Activated T-cell treated with anti-CD3 and anti-CD28 coated beads, Interleukin-2, amount 50 U/mL, for 72 hours (primary cell): ENCODE data around the gene SLC30A9. TPM values are rescaled to one million over a fixed set of nuclear protein-coding genes. Genes with fewer than 3 reads are reported as not detected.

Experiments used
- ATAC-seq, 2 donors: fragments of 150-1000 bp; cut with Tn5 transposase; replicated peaks in 1 of 2; 2 replicates each; pipeline ENCODE4 v1.10.0; 2021; ENCODE audit warnings: moderate library complexity in 2 of 2, mild to moderate bottlenecking in 1 of 2
- DNase-seq, 2 donors: peaks; one replicate each; pipeline ENCODE4 v3.0.0; 2021 to 2022; ENCODE audit warnings: mixed read lengths in 1 of 2
- H3K27ac Mint-ChIP-seq: one replicate; pipeline ENCODE4 v1.8.0; 2022; ENCODE audit warnings: mild to moderate bottlenecking, moderate library complexity, mixed read lengths
- H3K27me3 Mint-ChIP-seq: one replicate; pipeline ENCODE4 v1.8.0; 2022; ENCODE audit warnings: low read depth, mixed read lengths
- H3K36me3 Mint-ChIP-seq, 2 donors: one replicate each; pipeline ENCODE4 v1.8.0; 2022; ENCODE audit warnings: mixed read lengths in 2 of 2, mild to moderate bottlenecking in 1 of 2; ENCODE audit not compliant: insufficient read depth in 2 of 2
- H3K4me1 Mint-ChIP-seq: one replicate; pipeline ENCODE4 v1.8.0; 2022; ENCODE audit warnings: low read depth, mixed read lengths
- H3K4me3 Mint-ChIP-seq, 2 donors: one replicate each; pipeline ENCODE4 v1.8.0; 2022; ENCODE audit warnings: mild to moderate bottlenecking in 2 of 2, mixed read lengths in 2 of 2, moderate library complexity in 2 of 2
- H3K9me3 Mint-ChIP-seq, 2 donors: one replicate each; pipeline ENCODE4 v1.8.0; 2022; ENCODE audit warnings: mixed read lengths in 2 of 2
- total RNA-seq, 2 donors: library from RNA; stranded (reverse); gene quantifications; one replicate each; pipeline ENCODE4 v1.2.3, GENCODE V29; 2022

SLC30A9 gene
- total RNA-seq, 2 donors from 2014 or later = 45.5 to 47.8 TPM

DNA sequence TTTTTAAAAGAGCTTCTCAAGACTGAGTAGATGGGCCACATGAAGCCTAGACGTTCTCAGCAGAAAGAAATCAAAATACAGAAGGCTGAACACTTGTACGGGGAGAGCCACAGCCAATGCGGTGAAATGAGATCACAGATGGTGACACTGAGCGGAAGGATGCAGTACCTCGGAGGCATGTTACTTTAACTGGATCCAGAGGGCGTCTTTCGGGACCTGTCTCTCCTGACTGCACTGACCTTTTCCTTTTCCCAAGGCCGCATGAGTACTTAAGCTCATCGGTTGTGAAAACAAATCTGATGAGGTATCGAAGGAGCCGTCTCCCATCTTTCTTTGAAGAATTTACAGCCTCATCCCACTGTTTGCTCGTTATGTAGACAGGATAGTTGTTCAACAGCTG lies 129.6 kb downstream of the SLC30A9 start:
- no peaks in the 10 kb centered on the region for H3K9me3 Mint-ChIP-seq
- H3K27ac Mint-ChIP-seq = no peak overlapping the region
- no peak overlapping the region for H3K4me3 Mint-ChIP-seq
- H3K27me3 Mint-ChIP-seq = peaks cover 23% of the 10 kb centered on the region
- no peaks in the 10 kb centered on the region for H3K4me1 Mint-ChIP-seq
- no peak for DNase-seq
- H3K36me3 Mint-ChIP-seq = no peaks in the 10 kb centered on the region
- ATAC-seq = no peak

DNA sequence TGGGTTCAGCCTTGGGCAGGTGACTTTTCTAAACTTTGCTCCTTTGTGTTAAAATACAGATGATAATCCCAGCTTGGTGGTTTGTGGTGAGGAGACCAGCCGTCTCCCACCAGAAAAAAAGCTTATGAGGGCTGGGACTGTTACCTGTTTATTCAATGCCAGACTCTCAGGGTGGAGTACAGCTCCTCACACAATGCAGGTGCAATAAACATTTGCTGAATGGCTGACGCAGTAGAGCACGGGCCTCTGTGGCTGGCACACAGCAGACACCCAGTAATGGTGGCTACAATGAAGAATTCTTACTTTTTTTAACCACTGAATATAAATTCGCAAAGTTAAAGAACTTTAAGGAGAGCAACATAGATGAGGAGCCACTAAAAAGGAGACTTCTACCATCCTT lies 131.9 kb downstream of the SLC30A9 start:
- ATAC-seq = no peak
- no peak for DNase-seq
- peaks cover 19% of the 10 kb centered on the region for H3K27me3 Mint-ChIP-seq
- no peaks in the 10 kb centered on the region for H3K9me3 Mint-ChIP-seq
- H3K4me1 Mint-ChIP-seq = no peaks in the 10 kb centered on the region
- H3K27ac Mint-ChIP-seq = no peak overlapping the region
- no peak overlapping the region for H3K4me3 Mint-ChIP-seq
- no peaks in the 10 kb centered on the region for H3K36me3 Mint-ChIP-seq

DNA sequence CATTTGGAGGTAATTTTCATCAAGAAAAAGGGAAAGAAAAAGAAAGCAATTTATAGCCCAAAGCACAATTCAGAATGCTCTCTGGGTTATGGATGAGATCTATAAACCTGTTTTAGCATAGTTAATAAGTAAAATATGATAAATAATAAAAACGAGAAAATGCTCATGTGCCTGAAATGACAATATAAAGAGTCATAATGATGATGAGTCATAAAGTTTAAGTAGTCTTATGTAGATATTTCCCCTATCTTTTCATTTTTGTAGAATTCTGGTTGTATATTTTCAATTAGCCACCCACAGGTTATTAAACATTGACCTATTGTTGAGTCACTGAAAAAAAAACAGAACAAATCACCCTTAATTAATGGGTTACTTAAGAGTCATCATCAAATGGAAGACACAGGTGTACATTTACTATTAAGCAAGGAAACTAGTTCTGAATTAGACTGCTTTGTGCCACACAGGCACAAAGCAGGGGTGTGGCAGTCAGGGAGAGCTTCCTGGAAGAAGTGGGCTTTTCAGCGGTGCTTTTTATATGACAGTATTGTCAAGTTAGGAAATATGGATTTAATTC lies 132.8 kb downstream of the SLC30A9 start:
- Mint-ChIP-seq H3K4me1 (no peaks in the 10 kb centered on the region), H3K9me3 (no peaks in the 10 kb centered on the region), H3K36me3 (no peaks in the 10 kb centered on the region), H3K4me3 (no peak overlapping the region), H3K27ac (no peak overlapping the region), H3K27me3 (peaks cover 14% of the 10 kb centered on the region)
- DNase-seq = no peak
- no peak for ATAC-seq

- ATAC-seq = no peak
- Mint-ChIP-seq H3K4me3 (no peak overlapping the region), H3K36me3 (no peaks in the 10 kb centered on the region), H3K9me3 (no peaks in the 10 kb centered on the region), H3K4me1 (no peaks in the 10 kb centered on the region), H3K27ac (no peak overlapping the region), H3K27me3 (no peaks in the 10 kb centered on the region)
- DNase-seq = no peak
These were observed 141.8 kb downstream of the SLC30A9 start for GRCh38 chr4:42132099-42132498.

DNA sequence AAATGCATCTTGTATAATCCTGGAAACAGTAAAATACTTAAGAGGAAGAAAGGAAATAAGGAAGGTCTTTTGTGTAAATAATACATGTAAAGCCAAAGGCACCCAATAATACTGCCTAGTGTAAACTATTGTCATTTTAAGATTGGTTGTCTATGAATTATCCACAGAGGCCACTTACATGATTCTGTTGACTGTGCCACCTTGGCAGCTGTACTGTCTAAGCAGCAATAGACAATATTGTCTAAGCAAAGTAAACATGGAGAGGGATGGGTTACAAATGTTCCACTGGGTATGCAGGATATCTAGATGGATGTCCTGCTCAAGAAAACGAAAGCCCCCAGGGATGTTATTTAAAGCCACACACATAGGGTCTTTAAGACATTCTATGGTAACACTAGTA lies 142.7 kb downstream of the SLC30A9 start:
- H3K27me3 Mint-ChIP-seq = no peaks in the 10 kb centered on the region
- no peak for ATAC-seq
- no peak overlapping the region for H3K4me3 Mint-ChIP-seq
- DNase-seq = no peak
- no peaks in the 10 kb centered on the region for H3K4me1 Mint-ChIP-seq
- no peak overlapping the region for H3K27ac Mint-ChIP-seq
- no peaks in the 10 kb centered on the region for H3K36me3 Mint-ChIP-seq
- H3K9me3 Mint-ChIP-seq = no peaks in the 10 kb centered on the region

- Mint-ChIP-seq H3K4me1 (no peaks in the 10 kb centered on the region), H3K4me3 (no peak overlapping the region), H3K27me3 (no peaks in the 10 kb centered on the region), H3K27ac (no peak overlapping the region), H3K36me3 (no peaks in the 10 kb centered on the region), H3K9me3 (no peaks in the 10 kb centered on the region)
- ATAC-seq (no peak), DNase-seq (no peak)
These were observed 146.0 kb downstream of the SLC30A9 start for GRCh38 chr4:42136371-42136770.

Other genes with a start within 250 kb of the SLC30A9 start
- gene PHOX2B, start 241.8 kb upstream of the SLC30A9 start, total RNA-seq = not detected
- 10 to 100 TPM; 37.4 to 45.5 TPM for gene TMEM33, start 55.1 kb upstream of the SLC30A9 start, total RNA-seq
- gene DCAF4L1, start 8.8 kb upstream of the SLC30A9 start, total RNA-seq = under 1 TPM; 0.19 to 0.24 TPM
- gene BEND4, start 162.1 kb downstream of the SLC30A9 start, total RNA-seq = under 1 TPM; 0.41 to 0.53 TPM